Fibroblast of lung (primary cell): ENCODE measurements around the gene WDFY2. TPM values are rescaled to one million over a fixed set of nuclear protein-coding genes. Genes with fewer than 3 reads are reported as not detected.

Experiments
- DNase-seq, 2 donors: peaks; one replicate each; pipeline versions ENCODE4 v3.0.0 to v3.0.0-alpha.2; 2010; ENCODE audit warnings: low read depth in 2 of 2
- H2AFZ ChIP-seq: 2 replicates; pipeline ENCODE4 v1.5.1; 2012; ENCODE audit warnings: low read length, control low read depth, inconsistent platforms
- H3K27ac ChIP-seq: 2 replicates; pipeline ENCODE4 v1.5.1; 2011; ENCODE audit warnings: low read length, control low read depth; ENCODE audit not compliant: insufficient read depth
- H3K27me3 ChIP-seq: 2 replicates; pipeline ENCODE4 v1.5.1; 2011; ENCODE audit warnings: mild to moderate bottlenecking, low read length; ENCODE audit not compliant: control insufficient read depth, insufficient read depth
- H3K36me3 ChIP-seq: 2 replicates; pipeline ENCODE4 v1.5.1; 2011; ENCODE audit warnings: low read length; ENCODE audit not compliant: control insufficient read depth, insufficient read depth
- H3K4me1 ChIP-seq: 2 replicates; pipeline ENCODE4 v1.5.1; 2011; ENCODE audit warnings: low read length; ENCODE audit not compliant: control insufficient read depth, insufficient read depth; ENCODE audit errors: extremely low read depth
- H3K4me2 ChIP-seq: 2 replicates; pipeline ENCODE4 v1.5.1; 2011; ENCODE audit warnings: low read length, control low read depth; ENCODE audit not compliant: insufficient read depth; ENCODE audit errors: extremely low read depth
- H3K4me3 ChIP-seq, 4 experiments: fragments of 200-600 bp in 1 of 4; sonication (generic) in 1 of 4; replicated peaks in 1 of 4; 2 replicates each; pipeline ENCODE4 v1.5.1; 2011 to 2016; ENCODE audit warnings: low read length in 4 of 4, low read depth in 3 of 4, mild to moderate bottlenecking in 3 of 4, control low read depth in 2 of 4, inconsistent platforms in 1 of 4, mixed read lengths in 1 of 4; ENCODE audit not compliant: insufficient read depth in 1 of 4; ENCODE audit errors: control extremely low read depth in 1 of 4
- H3K79me2 ChIP-seq: 2 replicates; pipeline ENCODE4 v1.5.1; 2012; ENCODE audit warnings: mild to moderate bottlenecking, low read length, inconsistent platforms; ENCODE audit not compliant: control insufficient read depth, insufficient read depth
- H3K9ac ChIP-seq: 2 replicates; pipeline ENCODE4 v1.5.1; 2011; ENCODE audit warnings: mild to moderate bottlenecking, low read length, control low read depth; ENCODE audit not compliant: insufficient read depth
- H3K9me3 ChIP-seq: 2 replicates; pipeline ENCODE4 v1.5.1; 2012; ENCODE audit warnings: low read depth, low read length; ENCODE audit not compliant: control insufficient read depth, insufficient read depth
- H4K20me1 ChIP-seq: 2 replicates; pipeline ENCODE4 v1.5.1; 2011; ENCODE audit warnings: low read length; ENCODE audit not compliant: control insufficient read depth, insufficient read depth; ENCODE audit errors: extremely low read depth
- EZH2 ChIP-seq: IDR thresholded peaks from 2 replicates; pipeline ENCODE4 v1.5.1; 2012; ENCODE audit warnings: low read length, control low read depth, mild to moderate bottlenecking; ENCODE audit errors: missing control alignments
- polyA plus RNA-seq, 2 donors: library from polyadenylated mRNA; depleted of rRNA in 1 of 2; stranded (reverse) in 1 of 2; unstranded in 1 of 2; fragments of >200 nt; gene quantifications; 2 replicates each; pipeline ENCODE4 v1.2.1, GENCODE V29; 2011 to 2012; ENCODE audit warnings: missing spikeins in 1 of 2
- total RNA-seq: library from RNA; depleted of rRNA; stranded (reverse); fragments of >200 nt; gene quantifications from 2 replicates; pipeline ENCODE4 v1.2.1, GENCODE V29; 2014
- TF ChIP-seq, protein P1 (sequence below), 2 donors: IDR thresholded peaks in 1 of 2; conservative IDR thresholded peaks in 1 of 2; 1 replicate in 1 of 2; 2 replicates in 1 of 2; pipeline ENCODE4 v1.5.1; 2011 to 2012; ENCODE audit warnings: low read length in 2 of 2, control low read depth in 1 of 2, inconsistent platforms in 1 of 2, low read depth in 1 of 2, mild to moderate bottlenecking in 1 of 2

WDFY2 gene
- total and polyA plus RNA-seq, 2 donors (not counting 1 experiment from before 2014, with no cell fraction given): 4.9 to 9.2 TPM

GRCh38 chr13:51783428-51784094 lies 199.3 kb downstream of the WDFY2 start:
- Histone ChIP-seq H3K4me1 (peaks cover 8% of the 10 kb centered on the region), H3K9ac (no peak overlapping the region), H3K36me3 (no peaks in the 10 kb centered on the region), H2AFZ (no peak overlapping the region), H3K79me2 (no peaks in the 10 kb centered on the region), H3K4me2 (no peak overlapping the region), H3K4me3 (no peak overlapping the region), H3K27me3 (no peaks in the 10 kb centered on the region), H3K9me3 (no peaks in the 10 kb centered on the region), H4K20me1 (no peaks in the 10 kb centered on the region), H3K27ac (no peak overlapping the region)
- TF ChIP-seq, protein P1, sequence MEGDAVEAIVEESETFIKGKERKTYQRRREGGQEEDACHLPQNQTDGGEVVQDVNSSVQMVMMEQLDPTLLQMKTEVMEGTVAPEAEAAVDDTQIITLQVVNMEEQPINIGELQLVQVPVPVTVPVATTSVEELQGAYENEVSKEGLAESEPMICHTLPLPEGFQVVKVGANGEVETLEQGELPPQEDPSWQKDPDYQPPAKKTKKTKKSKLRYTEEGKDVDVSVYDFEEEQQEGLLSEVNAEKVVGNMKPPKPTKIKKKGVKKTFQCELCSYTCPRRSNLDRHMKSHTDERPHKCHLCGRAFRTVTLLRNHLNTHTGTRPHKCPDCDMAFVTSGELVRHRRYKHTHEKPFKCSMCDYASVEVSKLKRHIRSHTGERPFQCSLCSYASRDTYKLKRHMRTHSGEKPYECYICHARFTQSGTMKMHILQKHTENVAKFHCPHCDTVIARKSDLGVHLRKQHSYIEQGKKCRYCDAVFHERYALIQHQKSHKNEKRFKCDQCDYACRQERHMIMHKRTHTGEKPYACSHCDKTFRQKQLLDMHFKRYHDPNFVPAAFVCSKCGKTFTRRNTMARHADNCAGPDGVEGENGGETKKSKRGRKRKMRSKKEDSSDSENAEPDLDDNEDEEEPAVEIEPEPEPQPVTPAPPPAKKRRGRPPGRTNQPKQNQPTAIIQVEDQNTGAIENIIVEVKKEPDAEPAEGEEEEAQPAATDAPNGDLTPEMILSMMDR (conservative IDR thresholded peaks at IDR 0.05 in 1 of 2, IDR thresholded peaks at IDR 0.05 in 1 of 2; ENCODE audit: low read depth in 1 of 2, low read length in 2 of 2): no peak
- TF ChIP-seq EZH2: no peak
- no peak for DNase-seq

DNA sequence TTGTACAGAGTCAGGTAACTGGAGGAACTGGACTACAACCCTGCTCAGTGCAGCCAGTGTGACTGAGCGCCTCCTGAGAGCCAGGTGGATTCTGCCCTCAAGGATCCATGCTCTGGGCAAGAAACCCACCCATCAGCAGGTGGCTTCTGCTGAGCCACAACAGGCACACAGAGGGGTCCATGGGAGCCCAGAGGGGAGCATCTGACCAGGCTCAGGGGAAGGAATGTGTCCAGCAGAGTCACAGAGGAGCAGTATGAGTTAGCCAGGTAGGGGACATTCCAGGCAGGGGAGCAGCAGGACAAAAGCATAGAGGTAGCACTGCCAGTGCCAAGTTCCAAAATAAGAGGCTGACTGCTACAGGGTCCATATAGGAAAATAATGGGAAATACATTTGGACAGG lies 199.8 kb downstream of the WDFY2 start:
- H3K79me2 ChIP-seq: no peaks in the 10 kb centered on the region
- no peaks in the 10 kb centered on the region for H3K9me3 ChIP-seq
- H4K20me1 ChIP-seq: no peaks in the 10 kb centered on the region
- H3K4me1 ChIP-seq: peaks cover 8% of the 10 kb centered on the region
- H3K4me3 ChIP-seq: no peak overlapping the region
- H3K4me2 ChIP-seq: no peak overlapping the region
- no peak for DNase-seq
- H3K9ac ChIP-seq: no peak overlapping the region
- H2AFZ ChIP-seq: no peak overlapping the region
- H3K27ac ChIP-seq: no peak overlapping the region
- TF ChIP-seq, protein P1 (conservative IDR thresholded peaks at IDR 0.05 in 1 of 2, IDR thresholded peaks at IDR 0.05 in 1 of 2; ENCODE audit: low read depth in 1 of 2, low read length in 2 of 2): no peak
- TF ChIP-seq EZH2: no peak
- no peaks in the 10 kb centered on the region for H3K27me3 ChIP-seq
- H3K36me3 ChIP-seq: no peaks in the 10 kb centered on the region

DNA sequence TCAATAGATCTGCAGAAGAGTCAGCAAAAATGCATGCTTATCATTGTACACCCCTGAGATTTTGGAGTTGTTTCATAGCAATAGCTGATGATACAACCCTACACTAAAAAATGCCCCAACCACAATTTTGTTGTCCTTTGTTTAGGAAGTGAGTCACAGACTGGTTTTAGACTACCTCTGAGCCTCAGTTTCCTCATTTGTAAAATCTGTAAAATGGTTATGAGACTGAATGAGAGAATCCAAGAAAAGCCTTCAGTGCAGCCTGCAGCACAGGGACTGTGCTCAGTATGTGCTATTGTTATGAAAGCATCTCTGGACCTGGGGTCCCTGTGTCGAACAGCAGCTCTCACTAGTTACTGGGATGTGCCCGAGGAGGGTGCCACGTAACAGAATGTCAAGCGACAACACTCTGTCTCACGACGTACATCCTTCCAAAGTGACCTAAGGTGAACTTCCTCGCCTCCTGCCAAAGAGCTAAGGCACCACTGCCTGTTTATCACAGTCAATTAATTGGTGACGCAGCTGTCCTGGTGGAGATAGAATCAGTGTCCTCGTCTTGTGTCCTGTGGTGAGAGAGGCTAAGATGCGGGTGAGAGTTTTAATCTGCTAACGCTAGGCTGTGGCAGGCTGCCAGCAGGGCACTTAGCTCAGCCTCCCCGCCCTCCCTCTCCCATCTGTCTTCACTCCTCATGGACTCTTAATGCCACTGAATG lies 201.6 kb downstream of the WDFY2 start:
- Histone ChIP-seq H3K79me2 (no peaks in the 10 kb centered on the region), H3K4me3 (no peak overlapping the region), H3K4me1 (peaks cover 8% of the 10 kb centered on the region), H3K9ac (no peak overlapping the region), H3K27me3 (no peaks in the 10 kb centered on the region), H3K36me3 (no peaks in the 10 kb centered on the region), H2AFZ (peak overlapping the region; percentile 62), H3K27ac (no peak overlapping the region), H3K9me3 (no peaks in the 10 kb centered on the region), H4K20me1 (no peaks in the 10 kb centered on the region), H3K4me2 (peak overlapping the region; percentile 58)
- peak; percentile 47 to 64 for DNase-seq
- TF ChIP-seq, protein P1 (conservative IDR thresholded peaks at IDR 0.05 in 1 of 2, IDR thresholded peaks at IDR 0.05 in 1 of 2; ENCODE audit: low read depth in 1 of 2, low read length in 2 of 2): no peak
- no peak for TF ChIP-seq EZH2
